Measurements from ENCODE around the gene FBXL3. TPM values are rescaled to one million over a fixed set of nuclear protein-coding genes. Genes with fewer than 3 reads are reported as not detected.
A peak's percentile ranks its signal among the peaks of the same experiment; 100 is the strongest.

FBXL3 gene
- polyA plus RNA-seq, 3 donors, result 14.7 to 20.0 (median 19.0) TPM

DNA sequence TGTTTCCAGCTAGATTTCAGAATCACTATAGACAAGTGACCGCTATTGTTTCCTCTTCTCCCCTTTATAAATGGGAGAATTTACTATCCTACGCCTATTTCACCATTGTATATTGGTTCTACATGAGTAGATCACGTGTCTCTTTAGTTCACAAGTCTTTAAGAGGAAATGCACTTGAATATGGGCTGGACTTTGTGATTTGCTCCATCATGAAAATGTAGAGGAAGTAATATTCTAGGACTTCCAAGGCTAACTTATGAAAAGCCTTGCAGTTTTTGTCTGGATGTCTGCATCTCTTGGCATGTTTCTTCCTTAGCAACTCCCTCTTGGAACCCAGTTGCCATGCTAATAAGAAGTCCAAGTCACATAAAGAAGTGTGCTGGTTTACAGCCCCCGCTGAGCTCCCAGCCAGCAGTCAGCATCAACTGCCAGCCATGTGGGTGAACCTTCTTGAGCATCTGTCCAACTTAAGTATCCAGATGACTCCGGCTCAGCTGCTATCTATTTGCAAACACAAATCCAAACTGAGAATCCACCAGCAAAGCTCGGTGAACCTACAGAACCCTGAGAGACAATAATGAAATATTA is 4.8 kb upstream of the FBXL3 start:
- Histone ChIP-seq H3K4me1 (ENCODE audit: control insufficient read depth in 1 of 2, insufficient read depth in 2 of 2, low read length in 2 of 2) (peaks cover 0 to 7% of the 10 kb centered on the region in 2 donors), H3K36me3 (replicated peaks in 1 of 2; ENCODE audit: control insufficient read depth in 1 of 2, insufficient read depth in 2 of 2, low read length in 2 of 2) (no peaks in the 10 kb centered on the region), H3K9me3 (replicated peaks in 1 of 2; ENCODE audit: control insufficient read depth in 1 of 2, insufficient read depth in 1 of 2, low read length in 2 of 2) (peaks cover 0 to 2% of the 10 kb centered on the region in 2 donors), H3K4me3 (replicated peaks in 1 of 3; ENCODE audit: low read depth in 2 of 3, low read length in 3 of 3) (no peak overlapping the region), H3K27me3 (ENCODE audit: control insufficient read depth in 2 of 2, insufficient read depth in 2 of 2, low read length in 2 of 2) (no peaks in the 10 kb centered on the region), H2AFZ (ENCODE audit: insufficient read depth, low read depth, low read length, poor library complexity, severe bottlenecking) (no peak overlapping the region), H3K4me2 (replicated peaks; ENCODE audit: extremely low read depth, low read length, poor library complexity, severe bottlenecking) (no peak overlapping the region), H3K27ac (ENCODE audit: low read depth in 1 of 2, low read length in 2 of 2) (no peak overlapping the region), H4K20me1 (ENCODE audit: insufficient read depth, low read length) (no peaks in the 10 kb centered on the region), H3K9ac (ENCODE audit: insufficient read depth, low read length, poor library complexity, severe bottlenecking) (no peak overlapping the region), H3K79me2 (ENCODE audit: insufficient read depth, low read length) (peaks cover 6% of the 10 kb centered on the region)
- H3K4me1 Mint-ChIP-seq, result peaks cover 12% of the 10 kb centered on the region
- H3K9me3 Mint-ChIP-seq, result peaks cover 0 to 6% (median 3%) of the 10 kb centered on the region in 7 donors
- no peak for DNase-seq
- peaks cover 0 to 2% of the 10 kb centered on the region in 2 donors for H3K36me3 Mint-ChIP-seq
- TF ChIP-seq, protein P1, sequence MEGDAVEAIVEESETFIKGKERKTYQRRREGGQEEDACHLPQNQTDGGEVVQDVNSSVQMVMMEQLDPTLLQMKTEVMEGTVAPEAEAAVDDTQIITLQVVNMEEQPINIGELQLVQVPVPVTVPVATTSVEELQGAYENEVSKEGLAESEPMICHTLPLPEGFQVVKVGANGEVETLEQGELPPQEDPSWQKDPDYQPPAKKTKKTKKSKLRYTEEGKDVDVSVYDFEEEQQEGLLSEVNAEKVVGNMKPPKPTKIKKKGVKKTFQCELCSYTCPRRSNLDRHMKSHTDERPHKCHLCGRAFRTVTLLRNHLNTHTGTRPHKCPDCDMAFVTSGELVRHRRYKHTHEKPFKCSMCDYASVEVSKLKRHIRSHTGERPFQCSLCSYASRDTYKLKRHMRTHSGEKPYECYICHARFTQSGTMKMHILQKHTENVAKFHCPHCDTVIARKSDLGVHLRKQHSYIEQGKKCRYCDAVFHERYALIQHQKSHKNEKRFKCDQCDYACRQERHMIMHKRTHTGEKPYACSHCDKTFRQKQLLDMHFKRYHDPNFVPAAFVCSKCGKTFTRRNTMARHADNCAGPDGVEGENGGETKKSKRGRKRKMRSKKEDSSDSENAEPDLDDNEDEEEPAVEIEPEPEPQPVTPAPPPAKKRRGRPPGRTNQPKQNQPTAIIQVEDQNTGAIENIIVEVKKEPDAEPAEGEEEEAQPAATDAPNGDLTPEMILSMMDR (IDR thresholded peaks at IDR 0.05), result no peak
- H3K27me3 Mint-ChIP-seq (ENCODE audit: low read depth in 3 of 3), result peaks cover 2 to 7% (median 5%) of the 10 kb centered on the region in 3 donors
- peak overlapping the region in 1 of 7 donors; percentile 50 for H3K27ac Mint-ChIP-seq
- intact Hi-C loops (cut with micrococcal nuclease), result no loop called here
- WGBS (ENCODE audit: insufficient coverage), result 100% methylated on average over 1 of the region's 6 CpGs
- H3K4me3 Mint-ChIP-seq, result no peak overlapping the region

DNA sequence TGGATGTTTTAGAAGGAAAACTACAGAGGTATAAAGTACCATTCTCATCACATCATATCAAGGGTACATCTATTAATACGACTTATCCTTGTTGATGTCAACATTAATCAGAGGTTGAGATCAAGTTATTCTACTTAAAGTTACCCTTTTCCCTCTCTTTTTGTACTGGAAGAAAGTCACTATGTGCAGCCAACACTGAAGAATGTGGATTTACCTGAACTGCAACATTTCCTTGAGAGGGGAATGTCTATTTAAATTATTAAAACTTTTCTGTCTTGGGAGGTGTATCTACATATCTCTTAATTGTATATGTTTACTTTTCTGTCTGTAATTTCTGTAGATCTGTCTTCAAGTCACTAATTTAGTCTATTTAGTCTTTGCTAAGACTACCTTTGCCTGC is 2.5 kb upstream of the FBXL3 start:
- H4K20me1 ChIP-seq (ENCODE audit: insufficient read depth, low read length), result peaks cover 19% of the 10 kb centered on the region
- WGBS (ENCODE audit: insufficient coverage), result no CpG with 5 or more reads among the region's 1 CpG

More for the DNA sequence above, 2.5 kb upstream of the FBXL3 start:
- peaks cover 29% of the 10 kb centered on the region for H3K4me1 Mint-ChIP-seq
- H3K4me2 ChIP-seq (replicated peaks; ENCODE audit: extremely low read depth, low read length, poor library complexity, severe bottlenecking), result no peak overlapping the region
- H3K36me3 ChIP-seq (replicated peaks in 1 of 2; ENCODE audit: control insufficient read depth in 1 of 2, insufficient read depth in 2 of 2, low read length in 2 of 2), result no peaks in the 10 kb centered on the region
- H2AFZ ChIP-seq (ENCODE audit: insufficient read depth, low read depth, low read length, poor library complexity, severe bottlenecking), result no peak overlapping the region
- H3K27me3 ChIP-seq (ENCODE audit: control insufficient read depth in 2 of 2, insufficient read depth in 2 of 2, low read length in 2 of 2), result no peaks in the 10 kb centered on the region
- TF ChIP-seq, protein P1 (IDR thresholded peaks at IDR 0.05), result no peak
- no peak for DNase-seq
- no peak overlapping the region for H3K4me3 Mint-ChIP-seq
- peaks cover 2 to 3% of the 10 kb centered on the region in 2 donors for H3K36me3 Mint-ChIP-seq
- H3K4me1 ChIP-seq (ENCODE audit: control insufficient read depth in 1 of 2, insufficient read depth in 2 of 2, low read length in 2 of 2), result peaks cover 12 to 24% of the 10 kb centered on the region in 2 donors
- intact Hi-C loops (cut with micrococcal nuclease), result no loop called here
- no peak overlapping the region for H3K4me3 ChIP-seq (replicated peaks in 1 of 3; ENCODE audit: low read depth in 2 of 3, low read length in 3 of 3)
- peaks cover 0 to 2% of the 10 kb centered on the region in 2 donors for H3K9me3 ChIP-seq (replicated peaks in 1 of 2; ENCODE audit: control insufficient read depth in 1 of 2, insufficient read depth in 1 of 2, low read length in 2 of 2)
- H3K27me3 Mint-ChIP-seq (ENCODE audit: low read depth in 3 of 3), result peaks cover 2 to 7% (median 5%) of the 10 kb centered on the region in 3 donors
- H3K27ac Mint-ChIP-seq, result no peak overlapping the region
- H3K9me3 Mint-ChIP-seq, result peaks cover 0 to 6% (median 3%) of the 10 kb centered on the region in 7 donors
- peaks cover 27% of the 10 kb centered on the region for H3K79me2 ChIP-seq (ENCODE audit: insufficient read depth, low read length)
- H3K9ac ChIP-seq (ENCODE audit: insufficient read depth, low read length, poor library complexity, severe bottlenecking), result no peak overlapping the region
- H3K27ac ChIP-seq (ENCODE audit: low read depth in 1 of 2, low read length in 2 of 2), result no peak overlapping the region
